GM12878 (cell line): ENCODE data around the gene PRSS57. TPM values are rescaled to one million over a fixed set of nuclear protein-coding genes. Genes with fewer than 3 reads are reported as not detected.

ENCODE experiments used
- ATAC-seq: fragments of 200-7000 bp; cut with Tn5 transposase; 3 replicates; pipeline ENCODE4 v1.9.1; 2020; ENCODE audit warnings: mild to moderate bottlenecking, moderate library complexity
- BruUV-seq: library from RNA; stranded (reverse); fragments of 400-500 nt; replicated peaks from 2 replicates; lab custom pipeline; 2021; lab: Mats Ljungman, UMichigan
- CTCF ChIA-PET: fragments of 300-600 bp; sonication (Branson Sonifier 250); formaldehyde crosslinking; extraction: SDS; loops from one replicate; lab custom pipeline; 2021; ENCODE audit warnings: inconsistent platforms; lab: Yijun Ruan, JAX
- POLR2A ChIA-PET: fragments of 350-600 bp; formaldehyde crosslinking; extraction: SDS; loops from one replicate; lab custom pipeline; 2021; ENCODE audit warnings: inconsistent platforms; lab: Charles Lee
- RAD21 ChIA-PET: fragments of 300-600 bp; sonication (Branson Sonifier 250); formaldehyde crosslinking; loops from one replicate; lab custom pipeline; 2023; ENCODE audit warnings: antibody characterized with exemption; ENCODE audit not compliant: unreplicated experiment; lab: Charles Lee
- SMC1A ChIA-PET: fragments of 300-600 bp; sonication (Branson Sonifier 250); formaldehyde crosslinking; loops from one replicate; lab custom pipeline; 2023; ENCODE audit not compliant: unreplicated experiment, uncharacterized antibody; lab: Charles Lee
- DNase-seq: peaks from one replicate; pipeline ENCODE4 v3.0.0-alpha.2; 2011; ENCODE audit warnings: low read depth, low spot score
- FAIRE-seq: peaks from 3 replicates; lab custom pipeline; 2011; peaks lifted over from hg19 to GRCh38; lab: Jason Lieb, UNC
- H2AFZ ChIP-seq: 2 replicates; pipeline ENCODE4 v1.6.0; 2011; ENCODE audit warnings: low read depth, low read length, control low read depth; ENCODE audit not compliant: control insufficient read depth
- H3K27ac ChIP-seq: 2 replicates; pipeline ENCODE4 v1.5.1; 2011; ENCODE audit warnings: control low read depth; ENCODE audit not compliant: control insufficient read depth, insufficient read depth
- H3K27me3 ChIP-seq, 2 experiments: replicated peaks in 1 of 2; 2 replicates each; pipeline versions ENCODE4 v1.6.0 to v1.6.1; 2011; ENCODE audit warnings: low read length in 1 of 2; ENCODE audit not compliant: control insufficient read depth in 2 of 2, insufficient read depth in 2 of 2
- H3K36me3 ChIP-seq, 2 experiments: 2 replicates each; pipeline ENCODE4 v1.5.1; 2011; ENCODE audit warnings: low read length in 1 of 2; ENCODE audit not compliant: control insufficient read depth in 2 of 2, insufficient read depth in 2 of 2
- H3K4me1 ChIP-seq: 2 replicates; pipeline ENCODE4 v1.6.1; 2011; ENCODE audit warnings: mild to moderate bottlenecking, low read length, moderate library complexity, mixed read lengths; ENCODE audit not compliant: control insufficient read depth, insufficient read depth
- H3K4me2 ChIP-seq: 2 replicates; pipeline ENCODE4 v1.6.0; 2011; ENCODE audit warnings: control low read depth; ENCODE audit not compliant: control insufficient read depth, insufficient read depth
- H3K4me3 ChIP-seq: fragments of 200-600 bp; sonication (generic); 2 replicates; pipeline ENCODE4 v1.5.1; 2016
- H3K79me2 ChIP-seq: 2 replicates; pipeline ENCODE4 v1.6.0; 2011; ENCODE audit warnings: low read length; ENCODE audit not compliant: control insufficient read depth, insufficient read depth
- H3K9ac ChIP-seq: 2 replicates; pipeline ENCODE4 v1.8.0; 2011; ENCODE audit warnings: low read length, control low read depth, mixed read lengths; ENCODE audit not compliant: control insufficient read depth, insufficient read depth
- H3K9me3 ChIP-seq: replicated peaks from 3 replicates; pipeline ENCODE4 v1.5.1; 2011; ENCODE audit warnings: mild to moderate bottlenecking, low read length; ENCODE audit not compliant: control insufficient read depth, insufficient read depth
- H4K20me1 ChIP-seq: 2 replicates; pipeline ENCODE4 v1.6.0; 2011; ENCODE audit not compliant: control insufficient read depth, insufficient read depth
- EP300 ChIP-seq, 2 experiments: fragments of 150-350 bp in 1 of 2; IDR thresholded peaks; 2 replicates each; pipeline ENCODE4 v1.6.1; 2011 to 2012; ENCODE audit warnings: low read depth in 2 of 2, low read length in 2 of 2, borderline replicate concordance in 1 of 2, improper control_type of control experiment in 1 of 2, inconsistent platforms in 1 of 2; ENCODE audit not compliant: control insufficient read depth in 1 of 2
- IRF3 ChIP-seq: fragments of 450-650 bp; IDR thresholded peaks from 2 replicates; pipeline ENCODE4 v1.6.1; 2014; ENCODE audit warnings: mild to moderate bottlenecking
- KDM1A ChIP-seq: fragments of 200-600 bp; sonication (generic); IDR thresholded peaks from 2 replicates; pipeline ENCODE4 v1.6.1; 2016; ENCODE audit warnings: borderline replicate concordance
- NBN ChIP-seq: fragments of 450-650 bp; IDR thresholded peaks from 2 replicates; pipeline ENCODE4 v1.6.1; 2016
- NFIC ChIP-seq: IDR thresholded peaks from 2 replicates; pipeline ENCODE4 v1.6.1; 2012; ENCODE audit warnings: low read depth, mild to moderate bottlenecking, inconsistent platforms, low read length, moderate library complexity
- NFXL1 ChIP-seq: fragments of 450-650 bp; IDR thresholded peaks from 2 replicates; pipeline ENCODE4 v1.6.1; 2017; ENCODE audit warnings: antibody characterized with exemption, mild to moderate bottlenecking, borderline replicate concordance
- NR2F1 ChIP-seq: fragments of 450-650 bp; conservative IDR thresholded peaks from 2 replicates; pipeline ENCODE4 v1.6.1; 2017; ENCODE audit warnings: mild to moderate bottlenecking
- POU2F2 ChIP-seq: IDR thresholded peaks from 3 replicates; pipeline ENCODE4 v1.6.1; 2011; ENCODE audit warnings: low read depth, mild to moderate bottlenecking, low read length, borderline replicate concordance
- RB1 ChIP-seq: fragments of 450-650 bp; formaldehyde crosslinking; IDR thresholded peaks from 2 replicates; pipeline ENCODE4 v1.6.1; 2017; ENCODE audit warnings: mild to moderate bottlenecking, borderline replicate concordance
- SRF ChIP-seq, 2 experiments: IDR thresholded peaks; 2 replicates each; pipeline ENCODE4 v1.6.1; 2011; ENCODE audit warnings: low read depth in 2 of 2, low read length in 2 of 2, mild to moderate bottlenecking in 1 of 2, moderate library complexity in 1 of 2
- STAT3 ChIP-seq: IDR thresholded peaks from 2 replicates; pipeline ENCODE4 v1.6.1; 2011; ENCODE audit warnings: low read depth, low read length, improper control_type of control experiment
- WGBS: methylation state at CpG from one replicate; pipeline ENCODE4 v1.1.6; 2016; ENCODE audit warnings: low lambda C conversion rate; ENCODE audit not compliant: insufficient replicate concordance, insufficient coverage; ENCODE audit errors: missing lambda C conversion rate; 5-methylcytosine and 5-hydroxymethylcytosine counted together
- in situ Hi-C: fragments of 300-500 bp; cut with MboI; formaldehyde crosslinking; loops from 9 replicates; pipeline ENCODE4 v1.14.3; 2018; ENCODE audit warnings: mixed read lengths
- intact Hi-C: fragments of 100-400 bp; cut with micrococcal nuclease; formaldehyde crosslinking; loops from one replicate; pipeline ENCODE4 v1.14.2; 2022; ENCODE audit not compliant: unreplicated experiment
- polyA plus RNA-seq, 11 experiments: library from polyadenylated mRNA; depleted of rRNA in 4 of 11; unstranded in 6 of 11; stranded (reverse) in 5 of 11; fragments of >200 nt; fragmentation: Nextera tagmentation in 4 of 11; fragmentation: Illumina TruSeq in 1 of 11; extraction: Ambion mirVana in 4 of 11; extraction: Trizol in 1 of 11; gene quantifications; 1 replicate in 1 of 11; 2 replicates in 10 of 11; pipeline versions ENCODE4 v1.2.1 to v1.2.3, GENCODE V29; 2011 to 2016; ENCODE audit warnings: inconsistent platforms in 2 of 11, missing spikeins in 2 of 11, low read depth in 1 of 11
- total RNA-seq, 4 experiments: library from RNA; depleted of rRNA in 3 of 4; stranded (reverse); fragments of >200 nt in 3 of 4; fragmentation: Illumina TruSeq in 1 of 4; extraction: Trizol in 1 of 4; gene quantifications; 2 replicates each; pipeline versions ENCODE4 v1.2.1 to v1.2.3, GENCODE V29; 2013 to 2021
- TF ChIP-seq, protein P1 (sequence below): IDR thresholded peaks from 2 replicates; pipeline ENCODE4 v1.6.1; 2012; ENCODE audit warnings: improper control_type of control experiment, low read depth, low read length; ENCODE audit not compliant: insufficient replicate concordance
- TF ChIP-seq, protein P2 (sequence below): IDR thresholded peaks from 2 replicates; pipeline ENCODE4 v1.6.1; 2011; ENCODE audit warnings: borderline replicate concordance, low read depth, mild to moderate bottlenecking, moderate library complexity, mixed read lengths, low read length; ENCODE audit not compliant: insufficient read depth; ENCODE audit errors: extremely low read length

Gene PRSS57
- total and polyA plus RNA-seq, 10 of the 15 experiments (the other 5 are each of a cell fraction or from before 2014, with no cell fraction given) = not detected

DNA sequence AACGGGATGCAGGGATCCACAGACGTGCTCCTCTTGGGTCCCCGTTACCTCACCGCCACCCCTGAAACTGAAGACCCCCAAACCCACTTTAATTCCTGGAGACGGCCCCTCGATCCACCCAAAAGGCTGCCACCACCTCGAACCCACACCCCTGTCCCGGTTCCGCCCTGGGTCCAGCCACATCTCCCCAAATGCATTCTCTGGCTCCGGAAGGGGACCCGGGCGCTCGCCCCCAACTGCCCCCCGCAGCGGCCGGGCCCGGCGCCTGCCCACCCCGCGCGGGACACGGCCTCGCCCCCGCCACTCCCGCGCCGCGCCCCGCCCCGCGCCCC is 19.3 kb downstream of the PRSS57 start (continued):
- TF ChIP-seq, protein P1, sequence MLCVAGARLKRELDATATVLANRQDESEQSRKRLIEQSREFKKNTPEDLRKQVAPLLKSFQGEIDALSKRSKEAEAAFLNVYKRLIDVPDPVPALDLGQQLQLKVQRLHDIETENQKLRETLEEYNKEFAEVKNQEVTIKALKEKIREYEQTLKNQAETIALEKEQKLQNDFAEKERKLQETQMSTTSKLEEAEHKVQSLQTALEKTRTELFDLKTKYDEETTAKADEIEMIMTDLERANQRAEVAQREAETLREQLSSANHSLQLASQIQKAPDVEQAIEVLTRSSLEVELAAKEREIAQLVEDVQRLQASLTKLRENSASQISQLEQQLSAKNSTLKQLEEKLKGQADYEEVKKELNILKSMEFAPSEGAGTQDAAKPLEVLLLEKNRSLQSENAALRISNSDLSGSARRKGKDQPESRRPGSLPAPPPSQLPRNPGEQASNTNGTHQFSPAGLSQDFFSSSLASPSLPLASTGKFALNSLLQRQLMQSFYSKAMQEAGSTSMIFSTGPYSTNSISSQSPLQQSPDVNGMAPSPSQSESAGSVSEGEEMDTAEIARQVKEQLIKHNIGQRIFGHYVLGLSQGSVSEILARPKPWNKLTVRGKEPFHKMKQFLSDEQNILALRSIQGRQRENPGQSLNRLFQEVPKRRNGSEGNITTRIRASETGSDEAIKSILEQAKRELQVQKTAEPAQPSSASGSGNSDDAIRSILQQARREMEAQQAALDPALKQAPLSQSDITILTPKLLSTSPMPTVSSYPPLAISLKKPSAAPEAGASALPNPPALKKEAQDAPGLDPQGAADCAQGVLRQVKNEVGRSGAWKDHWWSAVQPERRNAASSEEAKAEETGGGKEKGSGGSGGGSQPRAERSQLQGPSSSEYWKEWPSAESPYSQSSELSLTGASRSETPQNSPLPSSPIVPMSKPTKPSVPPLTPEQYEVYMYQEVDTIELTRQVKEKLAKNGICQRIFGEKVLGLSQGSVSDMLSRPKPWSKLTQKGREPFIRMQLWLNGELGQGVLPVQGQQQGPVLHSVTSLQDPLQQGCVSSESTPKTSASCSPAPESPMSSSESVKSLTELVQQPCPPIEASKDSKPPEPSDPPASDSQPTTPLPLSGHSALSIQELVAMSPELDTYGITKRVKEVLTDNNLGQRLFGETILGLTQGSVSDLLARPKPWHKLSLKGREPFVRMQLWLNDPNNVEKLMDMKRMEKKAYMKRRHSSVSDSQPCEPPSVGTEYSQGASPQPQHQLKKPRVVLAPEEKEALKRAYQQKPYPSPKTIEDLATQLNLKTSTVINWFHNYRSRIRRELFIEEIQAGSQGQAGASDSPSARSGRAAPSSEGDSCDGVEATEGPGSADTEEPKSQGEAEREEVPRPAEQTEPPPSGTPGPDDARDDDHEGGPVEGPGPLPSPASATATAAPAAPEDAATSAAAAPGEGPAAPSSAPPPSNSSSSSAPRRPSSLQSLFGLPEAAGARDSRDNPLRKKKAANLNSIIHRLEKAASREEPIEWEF = no peak
- TF ChIP-seq NFXL1 = no peak
- no peak for TF ChIP-seq POU2F2

DNA sequence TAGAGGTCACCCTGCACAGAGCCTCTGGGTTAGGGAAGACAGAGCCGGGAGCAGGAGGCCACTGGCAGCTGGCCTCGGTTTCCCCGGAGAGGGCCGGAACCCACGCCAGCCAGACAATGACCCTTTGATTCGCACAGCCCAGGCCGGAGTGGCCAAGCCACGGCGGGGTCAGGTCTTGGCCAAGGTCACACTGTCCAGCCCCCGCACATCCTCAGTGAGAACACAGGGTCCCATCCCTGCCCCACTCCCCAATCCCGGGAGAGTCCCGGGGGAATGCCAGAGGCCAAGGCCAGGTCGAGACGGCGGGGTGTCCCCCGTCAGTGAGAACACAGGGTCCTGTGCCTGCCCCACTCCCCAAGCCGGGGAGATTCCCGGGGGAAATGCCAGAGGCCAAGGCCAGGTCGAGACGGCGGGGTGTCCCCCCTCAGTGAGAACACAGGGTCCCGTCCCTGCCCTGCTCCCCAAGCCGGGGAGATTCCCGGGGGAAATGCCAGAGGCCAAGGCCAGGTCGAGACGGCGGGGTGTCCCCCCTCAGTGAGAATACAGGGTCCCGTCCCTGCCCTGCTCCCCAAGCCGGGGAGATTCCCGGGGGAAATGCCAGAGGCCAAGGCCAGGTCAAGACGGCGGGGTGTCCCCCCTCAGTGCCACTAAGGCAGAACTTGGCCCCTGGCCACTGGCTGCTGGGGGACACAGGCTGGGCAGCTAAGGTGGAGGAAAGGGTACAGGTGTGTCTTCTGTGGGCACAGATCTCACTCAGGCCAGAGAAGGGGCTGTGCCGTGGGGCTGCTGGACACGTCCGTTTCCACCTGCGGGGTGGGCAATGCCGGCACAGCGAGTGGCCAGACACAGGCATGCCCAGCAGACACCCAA is 20.7 kb downstream of the PRSS57 start:
- H4K20me1 ChIP-seq = no peaks in the 10 kb centered on the region; the same call in 1 of the 2 replicates
- FAIRE-seq = no peak
- 25% methylated on average over 38 of the region's 38 CpGs for WGBS
- peak; percentile 90 for TF ChIP-seq NR2F1
- no peak; the same call in 1 of the 2 replicates for TF ChIP-seq NFIC
- TF ChIP-seq NBN = no peak
- no peak for TF ChIP-seq KDM1A
- TF ChIP-seq SRF (IDR thresholded peaks at IDR 0.05; ENCODE audit: low read depth in 2 of 2, low read length in 2 of 2) = no peak
- TF ChIP-seq RB1 = no peak
- TF ChIP-seq, protein P2, sequence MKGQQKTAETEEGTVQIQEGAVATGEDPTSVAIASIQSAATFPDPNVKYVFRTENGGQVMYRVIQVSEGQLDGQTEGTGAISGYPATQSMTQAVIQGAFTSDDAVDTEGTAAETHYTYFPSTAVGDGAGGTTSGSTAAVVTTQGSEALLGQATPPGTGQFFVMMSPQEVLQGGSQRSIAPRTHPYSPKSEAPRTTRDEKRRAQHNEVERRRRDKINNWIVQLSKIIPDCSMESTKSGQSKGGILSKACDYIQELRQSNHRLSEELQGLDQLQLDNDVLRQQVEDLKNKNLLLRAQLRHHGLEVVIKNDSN = no peak
- no peak; a peak in 1 of 4 replicates for TF ChIP-seq EP300 (IDR thresholded peaks at IDR 0.05; ENCODE audit: borderline replicate concordance in 1 of 2, control insufficient read depth in 1 of 2, low read depth in 2 of 2, low read length in 2 of 2)
- TF ChIP-seq STAT3 = no peak
- TF ChIP-seq IRF3 = no peak

More for the DNA sequence above, 20.7 kb downstream of the PRSS57 start:
- BruUV-seq = no TSS peak
- Histone ChIP-seq H3K36me3 (no peaks in the 10 kb centered on the region), H2AFZ (no peak overlapping the region), H3K79me2 (no peaks in the 10 kb centered on the region), H3K9me3 (no peaks in the 10 kb centered on the region), H3K4me2 (no peak overlapping the region), H3K4me1 (peaks cover 22% of the 10 kb centered on the region), H3K9ac (no peak overlapping the region), H3K4me3 (no peak overlapping the region), H3K27me3 (no peaks in the 10 kb centered on the region), H3K27ac (no peak overlapping the region)
- no peak for DNase-seq
- POLR2A ChIA-PET = interaction anchor here (0.5 kb wide), 1 partner anchor 209 kb away, joined by 3 read pairs; no protein-coding TSS in a partner anchor
- RAD21 ChIA-PET = interaction anchor here (0.6 to 1.3 kb wide), 2 partner anchors 9 to 60 kb away, joined by 3 read pairs; no protein-coding TSS in a partner anchor
- SMC1A ChIA-PET = interaction anchor here (0.8 kb wide), 1 partner anchor 11 kb away, joined by 3 read pairs; the partner anchor contains the start of gene RNF126
- in situ Hi-C loops (no loop called here), intact Hi-C loops (no loop called here)
- peak; percentile 51 for ATAC-seq
- CTCF ChIA-PET = no interaction called here
